GM19043 (cell line): Measurements from ENCODE around the gene FAM222A.

ENCODE experiments used
- ATAC-seq: cut with Tn5 transposase; IDR thresholded peaks from one replicate; pipeline ENCODE4 v1.9.1; 2021; ENCODE audit warnings: low read depth; ENCODE audit not compliant: unreplicated experiment

Gene FAM222A

GRCh38 chr12:109756457-109756856 lies 42.8 kb downstream of the FAM222A start:
- ATAC-seq: no peak

- ATAC-seq: no peak
These were observed 44.1 kb downstream of the FAM222A start for GRCh38 chr12:109757671-109758265.

- ATAC-seq: no peak
These were observed 45.1 kb downstream of the FAM222A start for GRCh38 chr12:109758426-109759420.

- ATAC-seq: no peak
These were observed 46.0 kb downstream of the FAM222A start for GRCh38 chr12:109759595-109759994.

GRCh38 chr12:109760031-109760929 lies 46.7 kb downstream of the FAM222A start:
- ATAC-seq: no peak

GRCh38 chr12:109760930-109761921 lies 47.6 kb downstream of the FAM222A start:
- no peak for ATAC-seq

GRCh38 chr12:109762071-109762672 lies 48.5 kb downstream of the FAM222A start:
- no peak for ATAC-seq

GRCh38 chr12:109762673-109763191 lies 49.1 kb downstream of the FAM222A start:
- no peak for ATAC-seq

GRCh38 chr12:109763201-109763841 lies 49.7 kb downstream of the FAM222A start:
- no peak for ATAC-seq

- ATAC-seq: no peak
These were observed 50.5 kb downstream of the FAM222A start for GRCh38 chr12:109764123-109764522.

GRCh38 chr12:109764776-109765445 lies 51.3 kb downstream of the FAM222A start:
- no peak for ATAC-seq

- no peak for ATAC-seq
These were observed 51.8 kb downstream of the FAM222A start for GRCh38 chr12:109765446-109765810.

GRCh38 chr12:109766251-109766778 lies 52.7 kb downstream of the FAM222A start:
- no peak for ATAC-seq

GRCh38 chr12:109767456-109767855 lies 53.8 kb downstream of the FAM222A start:
- no peak for ATAC-seq

GRCh38 chr12:109767991-109768900 lies 54.6 kb downstream of the FAM222A start:
- no peak for ATAC-seq

GRCh38 chr12:109768901-109769670 lies 55.5 kb downstream of the FAM222A start:
- ATAC-seq: no peak
